ENCODE measurements around the gene TBL3.
"Not testable (repeated sequence)": the region's sequence is repeated elsewhere in the genome, so short reads cannot be mapped to it uniquely, and the experiment has no call there.

The TBL3 gene

DNA sequence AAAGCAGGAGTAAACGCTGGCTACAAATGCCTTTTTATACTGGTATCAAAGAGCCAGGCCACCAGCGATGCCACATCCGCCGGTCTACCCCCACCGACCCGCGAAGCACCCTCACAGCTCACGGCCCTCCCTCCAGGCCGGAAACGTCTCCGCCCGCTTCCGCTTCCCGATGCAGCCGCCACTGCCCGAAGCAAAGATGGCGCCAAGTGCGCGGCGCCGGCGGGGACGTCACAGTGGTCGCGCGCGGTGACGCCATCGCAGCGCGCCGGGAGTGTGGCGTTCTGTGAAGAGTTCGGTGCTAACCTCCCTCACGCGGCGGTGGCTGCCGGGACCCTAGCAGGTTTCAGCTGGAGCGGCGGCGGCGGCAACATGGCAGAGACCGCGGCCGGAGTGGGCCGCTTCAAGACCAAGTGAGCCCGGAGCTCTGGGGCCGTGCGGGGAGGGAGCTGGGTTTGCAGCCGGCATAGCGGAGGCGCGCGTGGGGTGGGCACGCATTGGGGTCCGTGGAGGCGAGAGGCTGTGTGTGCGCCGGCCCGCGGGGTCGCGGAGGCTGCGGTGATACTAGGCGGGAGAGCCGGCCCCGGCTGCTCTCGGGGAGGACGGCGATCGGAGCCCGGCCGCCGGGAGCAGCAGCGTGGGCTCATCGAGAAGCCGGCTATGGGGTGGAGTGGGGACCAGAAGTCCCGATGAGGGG lies at the start of gene TBL3:
Gene TBL3 (plus strand): TSS at position 258 of the 694 bp plus-strand sequence. CDS start 112 bp downstream, at position 370.
- peak; percentile 97 for DNase-seq (ENCODE audit: low spot score)

DNA sequence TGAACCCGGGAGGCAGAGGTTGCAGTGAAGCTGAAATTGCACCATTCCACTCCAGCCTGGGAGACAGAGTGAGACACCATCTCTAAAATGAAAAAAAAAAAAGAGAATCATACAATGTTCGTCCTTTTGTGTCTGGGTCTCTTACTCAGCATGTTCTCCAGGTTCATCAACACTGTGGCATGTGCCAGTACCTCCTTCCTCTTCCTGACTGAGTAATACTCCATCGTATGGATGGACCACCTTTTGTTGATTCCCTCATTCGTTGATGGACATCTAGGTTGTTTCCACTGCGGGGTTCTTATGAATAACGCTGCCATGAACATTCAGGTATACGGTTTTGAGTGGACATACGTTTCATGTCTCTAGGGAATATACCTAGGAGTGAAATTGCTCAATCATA lies 49.5 kb upstream of the TBL3 start:
- DNase-seq (ENCODE audit: low spot score) = no peak

DNA sequence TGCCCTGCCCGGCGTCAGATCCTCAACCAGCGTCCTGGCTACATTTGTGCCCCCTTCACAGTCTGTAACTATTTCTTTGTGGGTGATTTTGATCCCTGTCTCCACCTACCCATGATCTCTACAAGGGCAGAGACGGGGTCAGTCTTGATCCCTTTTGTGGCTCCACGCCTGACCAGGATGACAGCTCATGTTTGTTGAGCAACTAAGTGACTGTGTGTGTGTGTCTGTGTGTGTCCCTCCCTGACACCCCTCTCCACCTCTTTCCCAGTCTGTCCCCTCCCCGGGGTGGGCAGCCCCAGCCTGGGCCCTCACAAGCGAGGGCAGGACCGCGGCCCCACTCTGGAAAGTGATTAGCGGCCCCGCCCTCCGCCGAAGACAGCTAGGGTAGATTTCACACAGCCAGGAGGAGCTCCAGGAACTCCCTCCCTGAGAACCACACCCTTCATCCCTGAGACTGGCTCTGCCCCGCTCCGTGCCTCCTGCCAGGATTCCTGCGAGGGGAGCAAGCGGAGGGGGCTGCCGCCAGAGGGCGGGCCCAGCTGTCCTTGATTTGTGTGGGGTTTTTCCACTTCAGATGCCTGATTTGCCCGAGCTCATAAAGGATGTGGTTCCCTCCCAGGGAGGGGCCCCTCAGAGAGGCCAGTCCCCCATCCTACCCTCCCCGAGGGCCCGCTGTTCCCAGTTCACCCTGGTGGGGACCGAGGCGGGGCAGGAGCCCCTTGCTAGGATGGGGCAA lies 48.4 kb upstream of the TBL3 start:
- DNase-seq (ENCODE audit: low spot score) = peak; percentile 78

DNA sequence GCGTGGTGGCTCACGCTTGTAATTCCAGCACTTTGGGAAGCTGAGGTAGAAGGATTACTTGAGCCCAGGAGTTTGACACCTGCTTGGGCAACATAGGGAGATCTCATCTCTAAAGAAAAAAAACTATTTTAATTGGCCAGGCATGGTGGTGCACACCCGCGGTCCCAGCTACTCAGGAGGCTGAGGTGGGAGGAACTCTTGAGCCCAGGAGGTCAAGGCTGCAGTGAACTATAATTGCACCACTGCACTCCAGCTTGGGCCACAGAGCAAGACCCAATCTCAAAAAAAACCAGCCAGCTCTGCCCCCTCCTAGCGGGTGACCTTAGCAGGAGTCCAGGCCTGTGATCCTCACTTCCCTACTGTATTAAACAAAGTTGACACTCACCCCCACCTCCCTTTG lies 47.8 kb upstream of the TBL3 start:
- DNase-seq (ENCODE audit: low spot score) = no peak

DNA sequence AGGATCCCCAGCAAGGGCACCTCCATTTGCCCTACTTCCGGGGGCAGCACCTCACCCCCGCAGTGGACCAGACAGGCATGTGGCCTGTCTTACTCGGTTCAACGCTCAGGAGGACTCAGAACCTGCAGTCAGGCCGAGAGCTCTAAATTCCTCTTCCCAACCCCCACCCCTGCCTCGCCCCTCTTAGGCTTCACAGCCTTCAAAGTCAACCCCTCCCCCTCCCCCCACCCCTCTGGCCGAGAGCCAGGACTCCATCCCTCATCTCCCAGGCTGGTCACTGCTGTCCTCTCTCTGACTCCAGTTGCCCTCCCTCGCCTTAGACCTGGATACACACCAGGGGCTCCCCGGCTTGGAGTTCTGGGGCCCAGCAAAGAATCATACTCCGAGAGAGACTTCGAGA lies 45.6 kb upstream of the TBL3 start:
- DNase-seq (ENCODE audit: low spot score) = no peak

DNA sequence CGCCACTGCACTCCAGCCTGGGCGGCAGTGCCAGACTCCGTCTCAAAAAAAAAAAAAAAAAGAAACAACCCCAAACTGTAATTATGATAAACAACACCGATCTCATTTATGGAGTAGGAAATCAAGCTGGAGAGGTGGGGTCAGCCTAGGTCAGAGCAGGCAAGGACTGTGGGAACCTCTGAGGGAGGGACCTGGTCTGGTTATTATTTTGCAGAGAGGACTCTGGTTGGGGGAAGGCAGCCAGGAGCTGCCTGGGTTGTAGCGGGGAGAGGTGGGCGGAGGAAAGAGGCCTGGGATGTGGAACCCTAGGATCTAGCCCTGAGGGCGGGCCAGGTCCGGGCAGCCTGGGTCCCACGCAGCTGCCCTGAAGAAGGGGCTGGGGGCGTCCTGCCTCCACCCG lies 42.7 kb upstream of the TBL3 start:
- peak; percentile 72 for DNase-seq (ENCODE audit: low spot score)

DNA sequence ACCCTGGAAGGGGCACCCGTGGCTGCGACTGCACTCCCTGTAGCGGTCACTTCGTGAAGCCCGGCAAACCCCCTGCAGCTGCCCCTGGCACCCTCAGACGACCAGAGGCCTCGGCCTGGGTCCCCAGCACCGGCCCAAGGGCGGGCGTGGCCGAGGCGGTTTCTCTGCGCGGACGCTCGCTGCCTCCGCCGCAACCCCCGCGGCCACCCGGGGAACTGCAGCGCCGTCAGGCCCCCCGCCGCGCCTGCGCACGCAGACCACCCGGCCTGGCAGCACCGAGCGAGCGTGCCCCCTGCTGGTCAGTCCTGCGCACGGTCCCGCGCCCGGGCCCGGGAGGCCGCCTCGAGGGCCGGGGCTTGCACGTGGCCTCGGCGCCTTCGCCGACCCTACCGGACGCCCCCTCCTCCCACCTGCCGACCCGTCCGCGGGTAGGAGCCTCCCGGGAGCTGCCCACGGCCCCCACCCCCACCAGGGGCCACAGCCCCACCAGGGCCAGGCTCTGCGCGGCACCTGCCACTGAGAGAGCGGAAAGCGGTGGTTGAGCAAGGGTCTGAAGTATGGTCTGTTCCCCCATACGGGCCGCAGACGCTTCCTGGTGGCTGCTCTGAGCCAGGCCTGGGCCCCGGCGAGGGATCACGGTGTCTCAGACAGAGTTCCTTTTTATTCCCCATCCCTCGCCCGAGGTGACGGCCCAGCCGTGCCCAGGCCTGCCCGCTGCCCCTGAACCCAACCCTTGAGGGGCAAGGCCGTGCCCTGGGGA lies 42.1 kb upstream of the TBL3 start:
- peak; percentile 93 for DNase-seq (ENCODE audit: low spot score)

DNA sequence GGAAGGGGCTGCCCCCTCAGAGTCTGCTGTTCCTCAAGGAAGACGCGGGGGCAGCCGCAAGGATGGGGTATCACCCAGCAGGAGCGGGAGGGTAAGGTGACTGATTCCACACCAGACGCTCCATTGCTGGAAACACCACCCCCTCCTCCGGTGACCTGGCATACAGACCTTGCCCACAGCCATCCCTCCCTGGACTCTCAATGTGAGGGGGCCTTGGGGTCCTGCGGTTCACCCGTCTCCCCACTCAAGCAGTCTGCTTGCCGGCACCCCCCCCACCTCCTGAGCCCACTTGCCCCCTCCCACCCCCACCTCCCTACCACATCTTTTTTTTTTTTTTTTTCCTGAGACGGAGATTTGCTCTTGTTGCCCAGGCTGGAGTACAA lies 41.5 kb upstream of the TBL3 start:
- no peak for DNase-seq (ENCODE audit: low spot score)

DNA sequence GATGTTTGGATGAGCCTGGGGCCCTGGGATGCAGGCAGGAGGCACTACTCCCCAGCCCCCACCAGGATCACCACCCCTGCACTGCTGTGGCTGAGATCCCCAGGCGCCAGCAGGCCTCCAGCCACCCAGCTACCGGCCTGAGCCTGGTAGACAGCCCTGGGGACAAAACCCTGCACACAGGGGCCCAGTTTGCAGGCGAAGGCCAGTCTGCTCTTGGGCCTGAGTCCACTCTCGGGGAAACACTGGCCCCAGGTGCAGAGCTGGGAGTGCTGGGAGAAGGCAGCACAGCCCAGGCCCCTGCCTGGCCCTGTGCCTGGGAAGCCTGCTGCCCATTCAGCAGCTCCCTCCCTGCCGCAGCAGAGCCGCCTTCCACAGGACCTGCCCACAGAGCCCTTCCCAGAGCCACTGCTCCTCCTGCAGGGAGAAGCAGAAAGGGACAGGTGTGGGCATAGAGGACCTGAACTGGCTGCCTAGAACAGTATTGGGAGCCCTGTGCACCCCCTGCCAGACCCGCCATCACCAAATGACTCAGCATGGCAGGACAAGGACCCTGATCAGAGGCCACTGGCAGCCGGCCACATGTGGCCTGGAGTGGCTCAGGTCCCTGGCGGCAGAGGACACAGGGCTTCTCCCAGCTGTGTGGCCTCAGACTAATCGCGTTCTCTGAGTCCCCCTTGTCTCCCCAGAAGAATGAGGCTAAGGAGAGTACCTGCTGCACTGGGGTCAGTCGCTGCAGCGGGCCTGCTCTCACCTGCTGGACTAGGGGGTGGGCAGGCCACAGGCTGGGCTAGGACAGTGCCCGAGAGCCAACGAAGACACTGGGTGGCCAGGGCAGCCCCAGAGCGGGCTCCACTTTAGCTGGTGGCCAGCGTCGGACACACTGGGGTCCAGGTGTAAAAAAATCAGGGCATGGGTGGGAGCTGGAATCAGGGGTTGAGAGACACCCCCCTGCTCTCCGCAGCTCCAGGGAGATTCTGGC lies 39.5 kb upstream of the TBL3 start:
- no peak for DNase-seq (ENCODE audit: low spot score)

DNA sequence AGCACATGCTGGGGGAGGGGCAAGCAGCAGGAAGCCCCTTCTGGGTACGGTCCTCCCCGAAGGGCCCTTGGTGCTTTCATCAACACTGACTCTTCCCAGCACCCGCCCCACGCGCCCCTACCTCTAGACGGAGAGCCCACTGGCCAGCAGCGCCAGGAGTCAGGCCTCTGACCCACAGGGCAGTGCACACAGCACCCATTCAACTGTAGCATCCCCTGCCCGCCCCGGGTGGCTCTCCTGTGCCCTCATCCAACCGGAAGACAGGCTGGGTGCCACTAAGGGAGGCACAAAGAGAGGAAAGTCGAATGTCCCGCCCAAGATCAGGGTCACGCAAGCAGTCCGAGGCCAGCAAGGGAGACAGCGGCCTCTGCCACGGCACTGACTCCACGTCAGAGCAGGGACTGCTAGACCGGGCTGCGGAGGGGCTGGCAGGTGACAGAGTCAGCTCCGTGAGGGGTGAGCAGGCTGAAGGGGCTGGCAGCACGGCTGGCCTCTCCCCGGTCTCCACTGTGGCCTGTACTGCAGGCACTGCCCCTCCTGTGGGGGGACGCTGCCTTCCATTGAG lies 38.7 kb upstream of the TBL3 start:
- DNase-seq (ENCODE audit: low spot score) = no peak

DNA sequence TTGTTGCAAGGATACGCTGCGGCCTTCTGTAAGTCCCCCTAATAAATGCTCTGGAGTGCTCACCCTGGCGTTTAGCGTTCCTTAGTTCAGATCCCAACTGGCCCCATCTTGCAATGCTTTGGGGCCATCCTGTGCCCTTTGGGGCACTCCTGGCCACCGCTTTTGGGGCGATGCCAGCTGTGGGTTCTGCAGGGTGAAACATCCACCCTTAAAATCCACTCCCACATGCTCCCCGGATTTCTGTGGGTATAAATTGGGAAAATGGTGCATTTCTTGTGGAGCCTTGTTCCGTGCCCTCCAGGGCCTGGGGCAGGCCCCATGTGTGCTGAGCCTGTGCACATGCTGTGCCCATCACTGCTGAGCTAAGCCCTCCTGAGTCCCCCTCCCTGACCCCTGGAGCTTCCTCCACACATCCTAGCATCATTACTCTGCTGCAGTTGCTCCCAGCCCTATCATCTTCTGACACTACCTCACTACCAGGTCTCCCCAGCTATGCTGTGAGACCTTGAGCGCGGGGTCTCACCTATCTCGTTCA lies 34.8 kb upstream of the TBL3 start:
- DNase-seq (ENCODE audit: low spot score) = no peak

DNA sequence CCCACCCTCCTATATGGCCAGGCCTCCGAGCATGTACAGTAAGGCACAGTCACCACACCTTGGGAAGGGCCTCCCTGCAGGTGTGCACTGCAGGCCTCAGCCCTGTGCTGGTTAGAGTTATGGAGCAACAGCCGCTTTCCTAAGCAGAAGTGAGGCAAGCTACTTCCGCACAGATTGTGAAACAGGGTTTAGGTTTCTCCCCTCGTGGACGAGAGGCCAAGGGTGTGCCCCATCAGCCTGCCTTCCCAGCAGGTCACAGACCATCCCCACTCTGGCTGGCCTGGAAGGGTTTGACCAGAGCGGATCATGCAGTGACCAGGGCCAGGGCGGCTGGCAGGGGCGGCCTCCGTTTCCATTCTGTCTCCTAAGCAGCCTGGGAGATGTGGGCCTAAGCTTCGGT lies 33.5 kb upstream of the TBL3 start:
- no peak for DNase-seq (ENCODE audit: low spot score)

DNA sequence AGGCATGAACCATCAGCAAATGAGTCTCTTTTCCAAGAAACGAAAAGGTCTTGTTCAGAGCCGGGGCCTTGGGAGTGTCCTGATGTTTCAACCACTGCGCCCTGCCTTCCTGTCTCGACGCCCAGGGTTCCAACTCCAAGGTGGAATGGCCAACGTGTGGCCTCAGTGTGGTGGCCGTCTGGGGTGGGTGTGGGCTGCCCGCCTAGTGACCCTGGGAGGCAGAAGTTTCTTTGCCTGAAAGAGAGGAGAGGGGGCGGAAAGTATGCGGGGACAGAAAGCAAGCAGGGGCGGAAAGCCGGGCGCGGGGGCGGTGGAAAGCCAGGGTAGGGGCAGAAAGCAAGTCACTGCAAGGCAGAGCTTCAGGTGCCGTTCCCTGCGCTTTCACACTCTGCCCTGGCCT lies 32.9 kb upstream of the TBL3 start:
- DNase-seq (ENCODE audit: low spot score) = no peak

DNA sequence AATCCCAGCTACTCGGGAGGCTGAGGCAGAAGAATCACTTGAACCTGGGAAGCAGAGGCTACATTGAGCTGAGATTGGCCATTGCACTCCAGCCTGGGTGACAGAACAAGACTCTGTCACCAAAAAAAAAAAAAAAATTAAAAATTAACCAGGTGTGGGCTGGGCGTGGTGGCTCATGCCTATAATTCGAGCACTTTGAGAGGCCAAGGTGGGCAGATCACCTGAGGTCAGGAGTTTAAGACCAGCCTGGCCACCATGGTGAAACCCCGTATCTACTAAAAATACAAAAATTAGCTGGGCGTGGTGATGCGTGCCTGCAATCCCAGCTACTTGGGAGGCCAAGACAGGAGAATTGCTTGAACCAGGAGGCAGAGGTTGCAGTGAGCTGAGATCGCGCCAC lies 32.0 kb upstream of the TBL3 start:
- not testable (repeated sequence) for DNase-seq (ENCODE audit: low spot score)

DNA sequence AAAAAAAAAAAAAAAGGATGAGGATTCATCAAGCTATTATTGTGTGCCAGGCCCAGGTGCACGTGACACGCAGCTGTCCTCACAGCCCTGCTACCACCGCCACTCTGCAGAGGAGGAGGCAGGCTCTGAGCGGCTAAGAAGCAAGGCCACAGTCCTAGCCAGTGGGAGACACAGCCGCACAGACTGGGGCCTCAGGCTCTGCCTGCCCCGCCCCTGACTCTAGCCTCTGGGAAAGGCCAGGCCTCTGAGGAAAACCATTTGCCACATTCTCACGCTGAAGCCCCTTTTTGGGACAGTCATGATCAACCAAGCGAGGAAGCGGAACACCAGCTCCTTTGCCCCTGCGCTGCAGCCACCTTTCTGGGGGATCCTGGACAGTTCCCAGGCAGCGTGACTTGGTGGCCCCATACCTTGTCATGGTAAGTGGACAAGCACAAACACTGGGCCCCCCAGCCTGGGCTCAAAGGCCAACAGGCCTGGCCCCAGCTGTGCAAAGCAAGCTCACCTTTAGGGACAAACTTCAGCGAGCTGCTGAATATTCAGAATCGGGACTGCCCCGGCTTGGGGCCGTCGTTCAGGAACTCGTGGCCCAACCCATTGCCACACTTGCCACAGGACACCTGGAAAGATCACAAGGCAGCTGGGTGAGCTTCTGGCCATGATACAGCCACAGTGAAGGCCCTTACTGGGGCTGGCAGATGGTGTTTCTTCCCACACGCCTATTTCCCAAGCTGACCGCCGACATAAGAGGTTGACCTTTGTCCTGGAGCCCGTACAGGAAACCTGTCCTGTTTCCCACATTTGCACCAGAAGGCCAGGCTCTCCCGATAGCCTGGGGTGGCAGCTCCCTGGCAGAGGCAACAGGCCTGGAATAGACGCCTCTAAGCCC lies 31.3 kb upstream of the TBL3 start:
- no peak for DNase-seq (ENCODE audit: low spot score)

DNA sequence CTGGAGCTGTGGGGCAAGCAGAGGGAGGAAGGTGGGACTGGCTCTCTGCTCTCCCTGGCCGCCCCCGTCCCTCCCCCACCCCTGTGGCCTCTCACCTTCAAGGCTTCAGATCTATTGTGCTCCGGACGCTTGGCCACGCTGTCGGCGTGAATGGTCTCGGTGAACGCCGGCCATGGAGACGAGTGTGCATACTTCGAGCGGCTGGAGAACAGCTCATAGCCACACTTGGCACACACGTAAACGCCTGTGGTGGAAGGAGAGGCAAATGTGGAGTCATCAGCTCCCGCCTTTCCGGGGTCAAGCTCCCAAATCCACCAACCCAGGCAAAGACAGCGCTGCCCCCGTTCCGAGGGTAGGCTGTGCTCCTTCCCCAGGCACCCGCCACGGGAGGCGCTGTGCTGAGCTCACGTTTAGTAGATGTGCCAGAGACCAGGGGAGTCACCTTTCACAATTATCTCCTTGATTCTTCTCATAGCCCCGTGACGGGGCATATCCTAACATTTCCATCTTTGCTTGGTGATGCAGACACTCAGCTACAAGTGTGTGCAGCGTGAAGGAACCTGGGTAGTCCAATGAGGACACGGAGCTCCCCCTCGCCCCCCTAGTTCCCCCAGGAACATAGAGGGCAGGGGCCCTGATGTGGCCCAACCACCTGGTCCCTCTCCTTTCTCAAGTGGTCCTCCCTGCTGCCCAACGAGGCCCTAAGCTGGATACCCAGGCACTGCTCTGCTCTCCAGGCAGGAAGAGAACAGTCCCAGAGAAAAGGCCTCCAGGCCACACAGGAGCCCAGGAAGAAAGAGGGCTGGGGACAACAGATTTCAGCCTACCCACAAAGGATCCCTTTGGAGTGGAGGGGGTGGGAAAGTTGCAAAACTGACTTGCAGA lies 30.4 kb upstream of the TBL3 start:
- DNase-seq (ENCODE audit: low spot score) = peak; percentile 72

DNA sequence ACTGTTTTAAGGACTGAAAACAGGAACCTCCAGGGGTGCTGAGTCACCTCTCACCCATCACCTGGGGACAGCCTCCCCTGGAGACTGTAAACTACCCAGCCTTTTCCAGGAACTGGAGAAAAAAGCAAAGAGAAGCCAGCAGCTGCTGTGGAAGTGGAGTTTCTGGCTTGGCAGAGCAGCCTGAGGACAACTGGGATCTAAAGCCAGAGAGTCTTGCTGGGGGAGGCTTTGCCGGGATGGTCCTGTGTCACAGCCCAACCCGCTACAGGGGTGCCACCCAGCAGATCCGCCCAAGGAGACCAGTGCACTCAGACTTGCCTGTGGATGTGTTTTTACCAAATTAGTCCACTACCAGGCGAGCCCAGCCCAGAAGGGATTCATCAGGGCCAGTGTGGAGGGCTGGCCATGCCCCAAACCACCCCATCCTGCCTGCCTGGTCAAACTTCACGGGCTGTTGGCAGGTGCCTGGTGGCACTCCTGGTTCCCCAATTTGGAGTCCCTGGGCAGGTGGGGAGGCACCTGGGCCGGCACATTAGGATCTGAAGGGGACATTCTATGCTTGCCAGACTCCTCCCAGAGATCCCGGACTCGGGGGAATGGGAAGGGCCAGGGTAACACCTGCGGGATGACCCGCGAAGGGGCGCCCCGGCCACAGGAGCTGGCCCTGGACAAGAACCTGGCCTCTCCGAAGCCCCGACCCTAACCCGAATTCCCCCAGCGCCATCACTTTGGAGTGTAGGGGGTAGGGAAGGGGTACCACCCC lies 29.6 kb upstream of the TBL3 start:
- no peak for DNase-seq (ENCODE audit: low spot score)
